ENCODE results near the gene TMEM255A.

TMEM255A gene

DNA sequence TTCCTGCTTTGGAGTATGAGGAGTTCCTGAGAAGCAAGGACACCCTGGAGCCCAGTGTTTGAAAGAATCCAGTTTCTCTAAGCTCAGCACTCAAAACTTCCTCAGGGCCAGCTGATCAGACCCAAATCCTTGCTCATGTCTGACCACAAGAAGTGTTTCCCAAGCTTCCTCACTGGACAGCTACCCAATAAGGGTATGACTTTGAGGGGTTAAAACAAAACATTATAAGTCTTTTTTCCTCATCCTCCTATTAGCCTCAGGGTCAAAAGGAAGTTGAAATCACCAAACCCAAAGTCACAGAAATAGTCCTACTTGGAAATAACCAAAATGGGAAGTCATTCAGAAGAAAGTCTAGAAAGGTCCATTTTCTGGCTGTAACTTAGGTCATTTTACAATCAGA lies 46.9 kb downstream of the TMEM255A start:
- no peak for DNase-seq (ENCODE audit: low spot score)

GRCh38 chrX:120262859-120263708 lies 48.2 kb downstream of the TMEM255A start:
- no peak for DNase-seq (ENCODE audit: low spot score)

DNA sequence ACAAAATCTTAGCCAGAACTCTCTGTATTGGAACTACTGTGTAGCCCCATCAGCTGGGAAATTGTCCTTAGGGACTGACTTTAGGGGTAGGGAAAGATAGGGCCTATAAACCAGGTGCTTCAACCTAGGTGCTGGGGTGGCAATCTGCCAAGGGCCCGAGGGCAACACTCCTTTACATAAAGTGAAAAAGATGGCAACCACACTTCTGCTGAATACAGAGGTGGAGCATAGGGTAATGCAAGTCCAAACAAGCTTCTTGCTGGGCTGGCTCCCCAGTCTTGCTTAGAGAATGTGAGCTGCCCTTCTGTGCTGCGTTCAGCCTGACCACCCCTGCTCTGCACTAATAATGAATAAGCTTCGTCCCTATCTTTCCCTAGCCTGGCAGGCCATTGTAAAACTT lies 50.9 kb downstream of the TMEM255A start:
- DNase-seq (ENCODE audit: low spot score), result no peak

- no peak for DNase-seq (ENCODE audit: low spot score)
Observed at GRCh38 chrX:120253784-120254183, 57.5 kb downstream of the TMEM255A start.

DNA sequence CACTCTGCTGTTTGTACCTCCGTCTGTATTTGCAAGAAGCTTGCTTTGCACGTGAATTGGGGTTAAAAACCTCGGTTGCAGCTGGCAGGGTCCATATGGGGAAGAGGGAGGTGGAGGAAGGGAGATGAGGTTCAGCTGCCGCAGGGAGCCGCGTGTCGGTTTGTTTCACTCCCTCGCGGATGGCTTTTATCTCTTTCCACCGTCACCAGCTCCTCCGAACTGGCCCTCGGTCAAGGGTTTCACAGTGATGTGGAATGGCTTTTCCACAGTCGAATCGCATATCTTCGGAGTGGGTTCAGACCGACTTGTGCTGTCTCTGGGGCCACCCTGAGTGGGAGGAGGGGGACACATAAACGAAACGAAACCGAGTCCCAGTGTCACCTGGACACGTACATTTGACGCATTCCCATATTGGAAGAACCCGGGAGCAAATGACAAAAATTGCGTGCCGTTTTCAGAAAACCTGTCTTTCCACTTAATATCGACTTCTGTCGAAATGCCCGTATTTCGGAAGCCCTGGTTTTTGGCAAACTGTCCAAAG lies 59.7 kb downstream of the TMEM255A start:
- DNase-seq (ENCODE audit: low spot score), result no peak

GRCh38 chrX:120250522-120251271 lies 60.6 kb downstream of the TMEM255A start, which contains the start of gene ZBTB33:
ZBTB33 (plus strand) TSS chrX:120250812; CDS start chrX:120253416, 2,604 bp downstream.
- DNase-seq (ENCODE audit: low spot score), result peak; percentile 82

GRCh38 chrX:120244735-120245498 lies 66.3 kb downstream of the TMEM255A start:
- DNase-seq (ENCODE audit: low spot score), result peak; percentile 46

DNA sequence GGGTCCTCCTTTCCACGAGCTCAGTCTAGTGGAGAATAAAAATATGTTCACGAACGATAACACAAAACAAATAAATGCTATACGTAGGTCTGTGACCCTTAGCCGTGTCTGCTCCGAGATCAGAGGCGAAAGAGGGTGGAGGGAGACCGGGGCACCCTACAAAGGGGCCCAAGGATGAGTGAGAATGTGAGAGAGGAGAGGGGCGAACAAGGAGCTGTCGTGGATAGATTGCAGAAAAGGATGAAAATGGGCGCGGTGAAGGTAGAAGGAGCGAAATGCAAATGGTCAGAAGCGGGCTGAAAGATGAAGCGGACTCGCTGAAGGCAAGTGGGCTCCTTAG lies 66.9 kb downstream of the TMEM255A start:
- no peak for DNase-seq (ENCODE audit: low spot score)

GRCh38 chrX:120242813-120243212 lies 68.4 kb downstream of the TMEM255A start:
- no peak for DNase-seq (ENCODE audit: low spot score)

DNA sequence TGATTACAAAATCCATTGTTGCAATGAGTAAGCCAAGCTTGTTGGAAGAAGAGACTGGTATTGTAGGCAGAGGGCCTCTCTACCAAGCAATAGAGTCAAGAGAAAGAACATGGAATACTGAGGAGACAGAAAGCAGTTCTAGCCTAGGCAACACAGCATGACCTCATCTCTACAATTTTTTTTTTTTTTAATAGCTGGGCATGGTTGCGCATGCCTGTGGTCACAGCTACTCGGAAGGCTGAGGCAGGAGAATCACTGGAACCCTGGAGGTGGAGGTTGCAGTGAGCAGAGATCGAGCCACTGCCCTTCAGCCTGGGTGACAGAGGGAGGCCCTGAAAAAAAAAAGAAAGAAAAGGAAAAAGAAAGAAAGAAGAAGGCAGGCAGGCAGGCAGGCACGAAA lies 72.3 kb downstream of the TMEM255A start:
- DNase-seq (ENCODE audit: low spot score), result no peak

- DNase-seq (ENCODE audit: low spot score), result no peak
Observed at GRCh38 chrX:120236687-120237479, 74.4 kb downstream of the TMEM255A start.

GRCh38 chrX:120235284-120235683 lies 76.0 kb downstream of the TMEM255A start:
- no peak for DNase-seq (ENCODE audit: low spot score)

DNA sequence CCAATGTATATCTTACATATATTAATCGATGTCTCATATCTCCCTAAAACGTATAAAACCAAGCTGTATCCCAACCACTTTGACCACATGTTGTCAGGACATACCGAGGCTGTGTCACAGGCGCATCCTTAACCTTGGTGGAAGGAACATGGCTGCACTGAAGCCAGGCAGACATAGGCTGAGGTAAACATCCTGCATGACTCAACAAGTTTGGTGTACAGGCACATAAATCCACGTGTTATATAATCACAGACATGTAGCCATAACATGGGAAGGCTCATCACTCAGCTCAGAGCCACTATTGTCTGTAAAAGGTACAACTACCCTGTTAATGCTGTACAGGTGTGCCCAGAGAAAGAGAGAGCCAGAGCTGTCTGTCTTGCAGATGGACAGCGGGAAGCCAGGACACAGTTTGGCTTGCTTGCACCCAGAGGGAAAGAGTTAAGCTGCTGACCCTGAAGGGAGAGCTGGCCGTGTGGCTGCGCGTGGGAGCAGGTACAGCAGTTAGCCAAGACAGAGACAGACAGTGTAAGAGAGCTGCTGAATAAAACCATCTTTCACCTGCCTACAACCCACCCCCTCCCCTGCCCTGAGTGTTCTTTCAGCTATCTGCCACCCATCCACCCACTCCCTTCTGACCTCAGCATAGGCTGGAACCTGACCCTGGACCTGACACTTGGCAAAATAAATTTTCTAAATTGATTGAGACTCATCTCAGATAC lies 82.9 kb downstream of the TMEM255A start:
- no peak for DNase-seq (ENCODE audit: low spot score)

- DNase-seq (ENCODE audit: low spot score), result no peak
Observed at GRCh38 chrX:120224388-120224787, 86.9 kb downstream of the TMEM255A start.

DNA sequence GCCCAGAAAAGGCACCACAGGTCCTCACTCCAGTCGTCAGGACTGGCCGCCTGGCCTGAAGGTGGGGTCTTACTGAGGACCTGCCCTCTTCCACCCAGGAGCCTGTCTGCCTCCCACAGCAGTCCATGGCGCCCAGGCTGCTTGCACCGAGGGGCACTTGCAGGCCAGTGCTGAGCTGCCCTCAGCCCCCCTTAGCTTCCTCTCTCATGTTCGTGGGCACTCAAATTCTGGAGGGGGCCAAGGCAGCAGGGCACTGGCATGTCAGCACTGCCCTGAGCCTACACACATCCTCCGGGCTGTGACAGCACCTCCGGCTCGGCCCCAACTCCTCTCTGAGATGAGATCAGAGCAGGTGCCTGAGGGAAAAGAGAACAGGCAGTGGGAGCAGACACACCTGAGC lies 87.9 kb downstream of the TMEM255A start:
- no peak for DNase-seq (ENCODE audit: low spot score)

DNA sequence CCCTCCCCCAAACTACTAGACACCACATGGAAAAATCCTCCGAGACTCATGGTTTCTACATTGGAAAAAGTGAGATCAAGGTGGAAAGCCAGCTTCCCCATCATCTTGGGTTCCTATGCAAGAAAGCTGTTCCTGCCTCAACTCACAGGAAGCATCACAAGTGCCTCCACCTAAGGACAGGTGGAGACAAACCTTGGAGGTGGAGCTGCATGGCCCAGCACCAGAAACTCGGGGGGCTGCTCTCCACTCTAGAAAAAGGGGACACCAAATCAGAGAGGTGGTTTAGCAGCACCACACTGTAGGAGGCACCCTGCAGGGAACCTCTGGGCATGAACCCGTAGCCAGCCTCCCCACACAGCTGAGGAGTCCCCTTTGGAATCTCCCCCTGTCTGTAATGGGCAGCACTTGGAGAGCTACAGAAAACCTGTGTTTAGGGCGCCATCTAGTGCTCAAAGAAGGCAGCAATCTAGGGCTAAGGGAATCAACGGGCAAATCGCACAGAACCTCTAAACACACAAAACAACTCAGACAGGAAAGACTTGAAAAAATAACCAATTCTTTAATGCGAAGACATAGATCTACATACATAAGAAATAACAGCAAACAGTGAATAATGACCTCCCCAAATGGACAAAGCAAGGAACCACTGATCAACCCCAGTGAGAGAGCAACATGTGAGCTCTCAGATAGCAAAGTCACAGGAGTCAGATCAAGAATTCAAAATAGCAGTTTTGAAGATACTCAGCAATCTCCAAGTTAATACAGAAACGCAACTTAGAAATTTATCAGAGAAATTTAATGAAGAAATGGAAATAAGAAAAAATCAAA lies 97.6 kb downstream of the TMEM255A start:
- peak; percentile 51 for DNase-seq (ENCODE audit: low spot score)

All from CD4-positive, alpha-beta T cell treated with Interleukin-6 at 100 ng/mL for 8 hours (primary cell).